Natural killer cell treated with Interleukin-12 subunit alpha and Interleukin-12 subunit beta and Interleukin-15 and Interleukin-18, amount 100 ng/mL, for 72 hours (primary cell): ENCODE data around the gene EVI5. TPM values are rescaled to one million over a fixed set of nuclear protein-coding genes. Genes with fewer than 3 reads are reported as not detected.

Experiments
- ATAC-seq, 2 donors: fragments of 150-1000 bp; cut with Tn5 transposase in 1 of 2; sonication (Bioruptor Pico), chemical (Tn5 transposase) in 1 of 2; 2 replicates each; pipeline ENCODE4 v1.10.0; 2021
- DNase-seq: peaks from one replicate; pipeline ENCODE4 v3.0.0; 2022; ENCODE audit warnings: low spot score
- H3K27ac Mint-ChIP-seq, 2 donors: 1 replicate in 1 of 2; 2 replicates in 1 of 2; pipeline ENCODE4 v1.8.0; 2022; ENCODE audit warnings: mixed read lengths in 2 of 2, mild to moderate bottlenecking in 1 of 2, moderate library complexity in 1 of 2
- H3K27me3 Mint-ChIP-seq, 2 donors: 1 replicate in 1 of 2; 2 replicates in 1 of 2; pipeline ENCODE4 v1.8.0; 2022; ENCODE audit warnings: mixed read lengths in 2 of 2
- H3K36me3 Mint-ChIP-seq: one replicate; pipeline ENCODE4 v1.8.0; 2022; ENCODE audit warnings: mixed read lengths
- H3K4me1 Mint-ChIP-seq, 2 donors: 1 replicate in 1 of 2; 2 replicates in 1 of 2; pipeline ENCODE4 v1.8.0; 2022; ENCODE audit warnings: low read depth in 2 of 2, mixed read lengths in 2 of 2, mild to moderate bottlenecking in 1 of 2
- H3K4me3 Mint-ChIP-seq: one replicate; pipeline ENCODE4 v1.8.0; 2022; ENCODE audit warnings: mixed read lengths
- H3K9me3 Mint-ChIP-seq: 2 replicates; pipeline ENCODE4 v1.8.0; 2022; ENCODE audit warnings: mixed read lengths
- total RNA-seq, 2 donors: library from RNA; stranded (reverse); gene quantifications; one replicate each; pipeline ENCODE4 v1.2.3, GENCODE V29; 2022

EVI5 gene
- total RNA-seq, 2 donors from 2014 or later: 1.2 to 6.1 TPM

DNA sequence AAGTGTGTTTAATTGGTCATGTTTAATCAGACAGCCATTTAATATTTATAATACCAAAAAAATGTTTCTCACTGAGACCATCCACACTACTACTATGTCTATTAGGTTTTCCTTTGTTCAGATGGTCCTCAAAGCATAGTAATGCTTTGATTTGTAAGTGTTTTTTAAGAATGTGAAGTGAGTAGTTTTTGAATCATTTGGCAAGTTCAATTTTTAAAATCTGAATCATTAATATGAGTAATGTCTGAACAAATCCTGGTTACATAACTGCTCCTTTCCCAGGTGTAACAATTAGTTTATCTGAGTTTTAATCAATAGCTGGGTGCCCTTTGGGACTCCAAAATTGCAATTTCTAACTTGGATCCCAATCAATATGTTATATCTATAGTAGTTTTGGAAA lies 23.5 kb upstream of the EVI5 start:
- H3K27me3 Mint-ChIP-seq: peaks cover 23 to 39% of the 10 kb centered on the region in 2 donors
- H3K4me3 Mint-ChIP-seq: no peak overlapping the region
- H3K9me3 Mint-ChIP-seq: no peaks in the 10 kb centered on the region
- H3K36me3 Mint-ChIP-seq: peaks cover 4% of the 10 kb centered on the region
- ATAC-seq: no peak
- peaks cover 0 to 2% of the 10 kb centered on the region in 2 donors for H3K4me1 Mint-ChIP-seq
- DNase-seq: no peak
- H3K27ac Mint-ChIP-seq: no peak overlapping the region

DNA sequence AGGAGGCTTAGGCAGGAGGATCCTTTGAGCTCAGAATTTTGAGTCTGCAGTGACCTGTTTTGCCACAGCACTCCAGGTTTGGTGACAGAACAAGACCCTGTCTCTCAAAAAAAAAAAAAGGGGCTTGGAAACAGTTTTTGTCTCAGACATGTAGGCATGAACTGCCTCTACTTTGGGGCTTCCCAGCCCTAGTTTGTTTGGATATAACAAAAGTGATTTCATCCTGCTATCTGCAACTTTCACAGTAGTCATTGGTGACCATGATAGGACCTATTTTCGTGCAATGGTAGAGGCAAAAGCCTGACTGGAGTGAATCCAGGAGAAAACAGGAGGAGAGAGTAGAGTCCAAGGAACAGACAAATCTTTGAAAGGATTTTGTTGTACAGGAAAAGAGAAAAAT lies 20.3 kb upstream of the EVI5 start:
- H3K4me3 Mint-ChIP-seq: no peak overlapping the region
- no peak for DNase-seq
- peaks cover 10 to 19% of the 10 kb centered on the region in 2 donors for H3K27me3 Mint-ChIP-seq
- peaks cover 0 to 2% of the 10 kb centered on the region in 2 donors for H3K4me1 Mint-ChIP-seq
- no peaks in the 10 kb centered on the region for H3K9me3 Mint-ChIP-seq
- peaks cover 4% of the 10 kb centered on the region for H3K36me3 Mint-ChIP-seq
- no peak overlapping the region for H3K27ac Mint-ChIP-seq
- ATAC-seq: no peak

DNA sequence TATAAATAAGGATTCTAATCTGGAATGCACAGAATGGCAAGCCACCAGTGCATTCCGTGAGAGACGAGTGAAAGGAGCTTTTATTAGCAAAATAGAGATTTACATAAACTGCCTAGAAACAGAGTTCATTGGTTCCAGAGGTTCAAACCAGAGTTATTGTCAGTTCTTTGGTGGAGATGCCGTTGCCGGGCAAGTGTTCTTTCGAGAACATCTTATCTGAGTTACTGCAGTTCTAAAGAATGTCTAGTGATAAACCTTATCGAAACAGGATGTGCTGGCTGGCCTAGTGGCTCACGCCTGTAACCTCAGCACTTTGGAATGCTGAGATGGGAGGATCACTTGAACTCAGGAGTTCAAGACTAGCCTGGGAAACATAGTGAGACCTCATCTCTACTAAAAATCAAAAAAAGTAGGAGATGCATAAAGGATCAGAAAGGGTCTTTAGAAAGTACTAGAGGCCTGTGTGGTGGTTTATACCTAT lies 19.9 kb upstream of the EVI5 start:
- H3K9me3 Mint-ChIP-seq: no peaks in the 10 kb centered on the region
- peaks cover 9 to 18% of the 10 kb centered on the region in 2 donors for H3K27me3 Mint-ChIP-seq
- H3K36me3 Mint-ChIP-seq: peaks cover 4% of the 10 kb centered on the region
- DNase-seq (no peak), ATAC-seq (peak in 1 of 2 donors; percentile 51)
- H3K4me3 Mint-ChIP-seq: no peak overlapping the region
- H3K4me1 Mint-ChIP-seq: peaks cover 0 to 2% of the 10 kb centered on the region in 2 donors
- H3K27ac Mint-ChIP-seq: no peak overlapping the region

DNA sequence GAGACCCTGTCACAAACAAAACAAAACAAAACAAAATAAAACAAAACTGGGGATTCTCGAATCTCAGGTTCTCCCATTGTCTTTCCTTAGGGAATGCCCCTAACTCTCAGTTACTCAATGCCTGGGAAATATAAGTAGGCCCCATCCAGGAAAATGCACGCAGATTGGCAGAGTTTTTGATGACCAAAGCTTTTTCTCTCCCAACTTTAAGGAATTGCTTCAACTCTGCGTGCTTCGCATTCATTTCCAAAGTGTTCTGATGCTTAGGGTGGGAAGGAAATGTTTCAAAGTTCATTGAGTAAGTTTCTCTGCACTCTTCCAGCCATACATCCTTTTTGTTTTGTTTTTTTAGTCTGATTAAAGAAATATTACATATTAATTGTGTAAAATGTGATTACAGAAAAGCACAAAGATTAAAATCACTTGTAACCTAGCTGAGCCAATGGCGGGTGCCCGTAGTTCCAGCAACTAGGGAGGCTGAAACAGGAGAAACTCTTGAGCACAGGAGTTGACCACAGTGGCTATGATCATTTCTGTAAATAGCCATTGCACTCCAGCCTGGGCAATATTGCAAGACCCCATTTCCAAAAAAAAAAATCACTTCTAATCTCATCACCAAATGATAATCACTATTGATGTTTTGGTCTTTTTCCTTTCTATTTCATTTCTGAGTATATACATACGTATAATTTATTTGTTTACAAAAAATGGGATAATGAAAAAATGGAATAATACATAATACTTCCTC lies 18.4 kb upstream of the EVI5 start:
- Mint-ChIP-seq H3K27me3 (peaks cover 9 to 19% of the 10 kb centered on the region in 2 donors), H3K4me1 (peaks cover 0 to 2% of the 10 kb centered on the region in 2 donors), H3K36me3 (peaks cover 4% of the 10 kb centered on the region), H3K4me3 (no peak overlapping the region), H3K9me3 (no peaks in the 10 kb centered on the region), H3K27ac (no peak overlapping the region)
- ATAC-seq (no peak), DNase-seq (no peak)

DNA sequence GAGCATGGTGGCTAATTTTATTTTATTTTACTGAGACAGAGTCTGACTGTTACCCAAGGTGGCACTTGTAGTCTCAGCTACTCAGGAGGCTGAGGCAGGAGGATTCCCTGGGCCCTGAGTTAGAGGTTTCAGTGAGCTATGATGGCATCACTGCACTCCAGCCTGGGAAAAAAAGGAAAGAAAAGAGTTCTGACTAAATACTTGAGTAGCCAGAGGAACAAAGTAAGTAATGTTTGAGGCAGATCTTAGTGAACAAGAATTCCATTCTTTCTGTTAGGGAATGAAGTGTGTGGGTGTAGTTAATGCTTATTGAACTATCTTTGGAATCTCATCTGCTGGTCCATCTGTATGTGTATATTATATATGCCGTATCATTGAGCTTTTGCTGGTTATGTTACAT lies 13.1 kb upstream of the EVI5 start:
- Mint-ChIP-seq H3K4me1 (no peaks in the 10 kb centered on the region), H3K27me3 (peaks cover 31 to 55% of the 10 kb centered on the region in 2 donors), H3K4me3 (no peak overlapping the region), H3K36me3 (no peaks in the 10 kb centered on the region), H3K9me3 (no peaks in the 10 kb centered on the region), H3K27ac (no peak overlapping the region)
- DNase-seq (no peak), ATAC-seq (no peak)

DNA sequence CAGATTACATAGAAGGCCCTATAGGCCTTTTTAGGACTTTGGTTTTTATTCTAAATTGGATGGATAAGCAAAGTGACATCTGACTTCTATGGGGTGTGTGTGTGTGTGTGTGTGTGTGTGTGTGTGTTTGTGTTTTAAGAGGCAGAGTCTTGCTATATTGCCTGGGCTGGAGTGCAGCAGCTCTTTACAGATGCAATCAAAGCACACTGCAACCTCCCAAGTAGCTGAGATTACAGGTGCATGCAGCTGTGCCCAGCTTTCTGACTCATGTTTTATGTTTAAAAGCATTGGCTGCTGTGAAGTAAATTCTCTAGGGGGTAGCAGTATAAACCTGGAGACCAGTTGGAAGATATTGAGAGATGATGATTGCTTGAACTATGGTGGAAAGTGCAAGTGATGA lies 12.4 kb upstream of the EVI5 start:
- DNase-seq: no peak
- peaks cover 35 to 61% of the 10 kb centered on the region in 2 donors for H3K27me3 Mint-ChIP-seq
- no peak overlapping the region for H3K27ac Mint-ChIP-seq
- no peak for ATAC-seq
- H3K4me3 Mint-ChIP-seq: no peak overlapping the region
- no peaks in the 10 kb centered on the region for H3K36me3 Mint-ChIP-seq
- H3K4me1 Mint-ChIP-seq: no peaks in the 10 kb centered on the region
- no peaks in the 10 kb centered on the region for H3K9me3 Mint-ChIP-seq

DNA sequence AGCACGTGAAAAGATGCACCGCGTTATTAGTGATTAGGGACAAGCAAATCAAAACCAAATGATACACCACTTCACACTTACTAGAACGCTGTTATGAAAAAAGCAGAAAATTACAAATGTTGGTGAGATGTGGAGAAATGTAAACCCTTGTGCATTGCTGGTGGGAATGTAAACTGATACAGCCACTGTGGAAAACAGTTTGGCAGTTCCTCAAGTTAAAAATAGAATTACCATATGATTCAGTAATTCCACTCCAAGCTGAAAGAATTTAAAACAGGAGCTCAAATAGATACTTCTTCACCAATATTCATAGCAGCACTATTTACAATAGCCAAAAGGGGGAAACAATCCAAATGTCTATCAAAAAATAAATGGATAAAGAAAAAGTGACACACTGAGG lies 10.3 kb upstream of the EVI5 start:
- no peak overlapping the region for H3K4me3 Mint-ChIP-seq
- H3K4me1 Mint-ChIP-seq: no peaks in the 10 kb centered on the region
- peaks cover 40 to 70% of the 10 kb centered on the region in 2 donors for H3K27me3 Mint-ChIP-seq
- DNase-seq (no peak), ATAC-seq (no peak)
- H3K36me3 Mint-ChIP-seq: no peaks in the 10 kb centered on the region
- H3K9me3 Mint-ChIP-seq: no peaks in the 10 kb centered on the region
- no peak overlapping the region for H3K27ac Mint-ChIP-seq

DNA sequence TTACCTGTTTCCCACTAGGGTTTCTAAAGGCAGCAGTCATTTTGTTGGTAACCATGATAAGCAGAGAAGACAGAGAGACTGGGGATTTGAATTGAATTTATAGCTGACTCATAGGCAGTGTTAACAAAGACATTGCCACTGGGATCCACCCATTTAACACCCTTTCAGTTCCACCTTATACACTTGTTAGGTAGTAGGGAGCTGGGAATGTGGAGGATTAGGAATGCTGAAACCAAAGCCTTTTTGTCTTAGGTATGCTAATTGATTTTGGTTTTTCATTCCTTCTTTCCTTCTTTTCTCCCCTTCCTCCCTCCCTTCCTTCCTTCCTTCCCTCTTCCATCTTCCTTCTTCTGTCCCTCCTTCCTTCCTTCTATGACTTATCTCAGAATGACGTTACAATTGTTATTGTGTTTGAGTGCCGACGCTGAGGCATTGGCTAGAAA lies 7.5 kb upstream of the EVI5 start:
- Mint-ChIP-seq H3K4me3 (no peak overlapping the region), H3K36me3 (no peaks in the 10 kb centered on the region), H3K27me3 (peaks cover 45 to 62% of the 10 kb centered on the region in 2 donors), H3K4me1 (no peaks in the 10 kb centered on the region), H3K9me3 (no peaks in the 10 kb centered on the region), H3K27ac (no peak overlapping the region)
- ATAC-seq (no peak), DNase-seq (no peak)

DNA sequence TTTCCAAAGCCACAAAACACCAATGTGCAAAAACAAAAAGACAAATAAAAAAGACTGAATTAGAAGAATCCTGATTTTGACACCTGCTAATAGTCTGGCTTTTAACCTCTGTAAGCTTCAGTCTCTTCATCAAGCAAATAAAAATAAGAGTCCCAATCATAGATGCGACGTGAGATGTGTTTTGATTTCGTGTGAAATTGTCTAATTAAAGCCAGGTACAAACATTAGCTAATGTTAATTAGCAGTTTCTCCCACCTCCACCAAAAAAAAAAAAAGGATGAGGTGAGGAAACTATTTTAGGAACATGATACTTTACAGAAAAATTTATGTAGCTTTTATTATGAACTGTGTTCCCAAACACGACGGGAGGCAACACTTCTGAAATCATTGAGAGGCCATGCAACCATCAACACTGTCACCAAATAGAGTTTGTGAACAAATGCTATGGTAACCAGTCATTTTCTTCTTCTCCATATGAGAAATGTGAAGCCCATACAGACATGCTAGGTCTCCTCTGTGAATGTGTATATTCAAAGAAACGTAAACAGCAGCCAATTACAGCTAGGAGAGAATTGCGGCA lies 6.7 kb upstream of the EVI5 start:
- Mint-ChIP-seq H3K27ac (no peak overlapping the region), H3K27me3 (peaks cover 44 to 64% of the 10 kb centered on the region in 2 donors)

DNA sequence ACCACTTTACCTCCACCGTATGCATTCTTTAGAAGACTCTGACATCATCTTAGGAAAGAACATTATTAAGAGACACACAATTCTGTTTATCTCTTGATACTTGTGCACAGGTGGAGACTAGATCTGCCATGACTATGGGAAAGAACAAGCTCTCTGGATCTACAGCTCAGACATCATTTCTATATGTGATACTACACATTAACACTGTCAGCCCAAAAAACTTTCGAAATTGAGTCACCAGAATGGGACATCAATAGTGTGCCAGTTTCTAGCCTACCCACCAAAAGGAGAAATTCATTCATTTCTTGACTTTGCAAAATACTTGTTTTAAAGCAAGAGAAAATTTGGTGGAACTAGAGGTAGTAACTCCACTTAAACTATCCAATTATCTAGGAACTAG lies 6.0 kb upstream of the EVI5 start:
- H3K36me3 Mint-ChIP-seq: no peaks in the 10 kb centered on the region
- H3K27ac Mint-ChIP-seq: no peak overlapping the region
- peaks cover 0 to 6% of the 10 kb centered on the region in 2 donors for H3K4me1 Mint-ChIP-seq
- no peak overlapping the region for H3K4me3 Mint-ChIP-seq
- DNase-seq: no peak
- peak in 1 of 2 donors; percentile 58 for ATAC-seq
- H3K27me3 Mint-ChIP-seq: peaks cover 47 to 65% of the 10 kb centered on the region in 2 donors
- H3K9me3 Mint-ChIP-seq: no peaks in the 10 kb centered on the region

More for the DNA sequence above, 6.7 kb upstream of the EVI5 start:
- Mint-ChIP-seq H3K36me3 (no peaks in the 10 kb centered on the region), H3K9me3 (no peaks in the 10 kb centered on the region), H3K4me3 (no peak overlapping the region), H3K4me1 (peaks cover 0 to 3% of the 10 kb centered on the region in 2 donors)
- DNase-seq (no peak), ATAC-seq (no peak)

DNA sequence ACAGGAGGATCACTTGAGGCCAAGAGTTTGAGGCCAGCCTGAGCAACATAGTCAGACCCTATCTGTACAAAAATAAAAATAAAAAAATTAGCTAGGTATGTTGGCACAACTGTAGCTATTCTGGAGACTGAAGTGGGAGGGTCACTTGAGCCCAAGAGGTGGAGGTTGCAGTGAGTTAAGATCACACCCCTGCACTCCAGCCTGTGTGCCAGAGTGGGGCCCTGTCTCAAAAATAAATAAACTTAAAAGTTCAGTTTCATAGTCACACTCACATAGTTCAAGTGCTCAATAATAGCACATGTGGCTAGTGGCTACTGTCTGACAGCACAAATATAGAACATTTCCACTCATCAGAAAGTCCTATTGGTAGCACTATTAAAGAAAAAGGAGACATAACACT lies 5.2 kb upstream of the EVI5 start:
- Mint-ChIP-seq H3K4me3 (no peak overlapping the region), H3K9me3 (no peaks in the 10 kb centered on the region), H3K27ac (no peak overlapping the region), H3K36me3 (no peaks in the 10 kb centered on the region), H3K4me1 (peaks cover 5 to 6% of the 10 kb centered on the region in 2 donors), H3K27me3 (peaks cover 47 to 59% of the 10 kb centered on the region in 2 donors)
- ATAC-seq (no peak), DNase-seq (no peak)

DNA sequence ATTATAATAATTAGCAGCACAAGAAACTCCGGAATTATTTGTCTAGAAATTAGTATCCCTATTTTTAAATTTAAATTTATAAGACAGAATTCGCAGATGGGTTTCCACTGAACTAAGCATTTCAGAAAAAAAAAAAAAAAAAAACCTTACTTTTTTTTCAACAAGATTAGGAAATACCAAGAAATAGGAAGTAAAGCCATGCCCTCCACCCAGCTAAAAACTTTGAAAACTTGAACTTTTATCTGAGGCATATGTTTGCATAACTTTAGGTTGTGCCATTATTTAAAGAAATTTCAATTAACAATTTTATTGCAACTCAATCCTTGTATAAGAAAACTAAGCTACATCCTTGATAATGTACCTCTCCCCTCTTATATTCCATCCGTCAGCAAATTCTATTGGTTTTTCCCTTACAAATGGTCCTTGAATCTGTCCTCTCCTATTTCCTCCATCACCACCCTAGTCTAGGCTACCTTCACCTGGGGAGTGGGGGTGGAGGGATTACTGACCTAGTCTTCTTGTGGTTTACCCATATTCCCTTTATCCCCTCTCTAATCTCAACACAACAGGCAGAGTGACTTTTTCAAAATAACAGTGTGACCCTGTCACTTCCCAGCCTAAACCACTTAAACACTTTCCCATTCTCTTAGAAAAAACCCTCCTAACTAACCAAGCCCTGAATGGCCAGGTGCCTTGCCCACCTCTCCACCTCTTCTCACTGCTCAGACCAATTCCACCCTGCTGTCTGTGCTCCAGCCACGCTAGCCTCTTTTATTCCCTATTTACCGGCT lies 1.4 kb upstream of the EVI5 start:
- no peaks in the 10 kb centered on the region for H3K9me3 Mint-ChIP-seq
- H3K36me3 Mint-ChIP-seq: peaks cover 5% of the 10 kb centered on the region
- no peak for DNase-seq

DNA sequence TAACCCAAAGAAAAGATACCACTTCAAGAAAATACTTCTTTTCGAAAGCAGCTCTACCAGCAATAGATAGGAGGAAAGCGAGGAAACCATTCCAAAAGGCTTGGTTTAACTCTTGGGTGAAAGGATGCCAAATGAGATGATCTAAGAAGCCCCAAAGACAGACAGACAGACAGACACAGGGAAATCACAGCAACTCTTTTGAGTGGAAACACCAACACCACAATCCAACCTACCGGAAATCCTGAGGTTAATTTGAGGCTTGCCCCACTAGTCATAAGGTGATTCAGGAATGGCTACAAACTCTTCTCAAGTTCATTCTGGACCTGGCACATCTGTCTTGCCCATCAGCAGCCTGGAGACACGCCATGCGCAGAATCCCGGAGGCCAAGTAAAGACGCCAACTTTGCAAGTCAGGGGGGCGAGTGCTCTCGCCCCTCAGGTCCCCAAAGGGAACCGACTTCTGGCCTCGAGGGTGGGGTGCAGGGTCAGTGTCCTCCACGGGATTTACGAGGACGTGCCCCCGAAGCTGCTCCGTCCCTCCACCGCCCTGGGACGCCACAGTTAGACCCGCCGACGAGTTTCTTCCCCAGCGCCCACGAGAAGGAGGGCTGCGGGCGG lies 778 bp downstream of the EVI5 start:
- Mint-ChIP-seq H3K4me1 (peaks cover 11 to 20% of the 10 kb centered on the region in 2 donors), H3K9me3 (no peaks in the 10 kb centered on the region), H3K36me3 (peaks cover 5% of the 10 kb centered on the region), H3K4me3 (peak overlapping the region; percentile 74), H3K27me3 (peaks cover 39 to 44% of the 10 kb centered on the region in 2 donors), H3K27ac (peak overlapping the region; percentile 24 to 29)
- ATAC-seq: peak; percentile 64 to 75
- DNase-seq: peak; percentile 71

More for the DNA sequence above, 1.4 kb upstream of the EVI5 start:
- H3K27me3 Mint-ChIP-seq: peaks cover 38 to 40% of the 10 kb centered on the region in 2 donors
- ATAC-seq: no peak
- no peak overlapping the region for H3K27ac Mint-ChIP-seq
- H3K4me1 Mint-ChIP-seq: peaks cover 11 to 20% of the 10 kb centered on the region in 2 donors
- peak overlapping the region; percentile 28 for H3K4me3 Mint-ChIP-seq
